Mononuclear cell (primary cell): ENCODE data around the gene RASSF8. TPM values are rescaled to one million over a fixed set of nuclear protein-coding genes. Genes with fewer than 3 reads are reported as not detected.

Source experiments
- H3K27me3 ChIP-seq: 2 replicates; pipeline ENCODE4 v1.6.0; 2011; ENCODE audit warnings: low read length, control low read depth; ENCODE audit not compliant: insufficient read depth
- H3K4me1 ChIP-seq: 2 replicates; pipeline ENCODE4 v1.5.1; 2011; ENCODE audit warnings: mild to moderate bottlenecking, low read length, control low read depth; ENCODE audit not compliant: insufficient read depth
- H3K4me3 ChIP-seq: 2 replicates; pipeline ENCODE4 v1.5.1; 2011; ENCODE audit warnings: mild to moderate bottlenecking, low read length, moderate library complexity
- H3K9me3 ChIP-seq: 2 replicates; pipeline ENCODE4 v1.5.1; 2011; ENCODE audit warnings: low read depth, mild to moderate bottlenecking, control low read depth, low read length
- total RNA-seq: library from RNA; depleted of rRNA; stranded (reverse); fragments of >200 nt; gene quantifications from one replicate; pipeline ENCODE4 v1.2.3, GENCODE V29; 2012

RASSF8 gene
- total RNA-seq, 1 donor, result 0.21 TPM

- no peaks in the 10 kb centered on the region for H3K9me3 ChIP-seq
- H3K4me1 ChIP-seq, result no peaks in the 10 kb centered on the region
- H3K4me3 ChIP-seq, result no peak overlapping the region
- no peaks in the 10 kb centered on the region for H3K27me3 ChIP-seq
Measured at GRCh38 chr12:25976289-25976688, 17.8 kb downstream of the RASSF8 start.

GRCh38 chr12:25977047-25977446, 18.6 kb downstream of the RASSF8 start:
- H3K4me3 ChIP-seq, result no peak overlapping the region
- H3K4me1 ChIP-seq, result no peaks in the 10 kb centered on the region
- no peaks in the 10 kb centered on the region for H3K27me3 ChIP-seq
- H3K9me3 ChIP-seq, result no peaks in the 10 kb centered on the region

GRCh38 chr12:25979059-25979458, 20.6 kb downstream of the RASSF8 start:
- no peaks in the 10 kb centered on the region for H3K27me3 ChIP-seq
- no peaks in the 10 kb centered on the region for H3K9me3 ChIP-seq
- H3K4me1 ChIP-seq, result no peaks in the 10 kb centered on the region
- no peak overlapping the region for H3K4me3 ChIP-seq

GRCh38 chr12:25979563-25979962, 21.1 kb downstream of the RASSF8 start:
- H3K27me3 ChIP-seq, result no peaks in the 10 kb centered on the region
- no peaks in the 10 kb centered on the region for H3K9me3 ChIP-seq
- no peak overlapping the region for H3K4me3 ChIP-seq
- H3K4me1 ChIP-seq, result no peaks in the 10 kb centered on the region

- no peaks in the 10 kb centered on the region for H3K9me3 ChIP-seq
- H3K4me1 ChIP-seq, result no peaks in the 10 kb centered on the region
- H3K4me3 ChIP-seq, result no peak overlapping the region
- H3K27me3 ChIP-seq, result no peaks in the 10 kb centered on the region
Measured at GRCh38 chr12:25980035-25980434, 21.6 kb downstream of the RASSF8 start.

- Histone ChIP-seq H3K4me3 (no peak overlapping the region), H3K4me1 (no peaks in the 10 kb centered on the region), H3K27me3 (no peaks in the 10 kb centered on the region), H3K9me3 (no peaks in the 10 kb centered on the region)
Measured at GRCh38 chr12:25981597-25981996, 23.1 kb downstream of the RASSF8 start.

GRCh38 chr12:25982416-25982815, 23.9 kb downstream of the RASSF8 start:
- Histone ChIP-seq H3K9me3 (no peaks in the 10 kb centered on the region), H3K27me3 (no peaks in the 10 kb centered on the region), H3K4me1 (no peaks in the 10 kb centered on the region), H3K4me3 (no peak overlapping the region)

GRCh38 chr12:25983625-25984024, 25.1 kb downstream of the RASSF8 start:
- Histone ChIP-seq H3K4me1 (no peaks in the 10 kb centered on the region), H3K9me3 (no peaks in the 10 kb centered on the region), H3K4me3 (no peak overlapping the region), H3K27me3 (no peaks in the 10 kb centered on the region)

- no peaks in the 10 kb centered on the region for H3K4me1 ChIP-seq
- no peaks in the 10 kb centered on the region for H3K27me3 ChIP-seq
- H3K4me3 ChIP-seq, result no peak overlapping the region
- H3K9me3 ChIP-seq, result no peaks in the 10 kb centered on the region
Measured at GRCh38 chr12:25984759-25985158, 26.3 kb downstream of the RASSF8 start.

- H3K4me3 ChIP-seq, result no peak overlapping the region
- H3K4me1 ChIP-seq, result no peaks in the 10 kb centered on the region
- no peaks in the 10 kb centered on the region for H3K27me3 ChIP-seq
- H3K9me3 ChIP-seq, result no peaks in the 10 kb centered on the region
Measured at GRCh38 chr12:25985316-25986175, 27.1 kb downstream of the RASSF8 start.

GRCh38 chr12:25986180-25986579, 27.7 kb downstream of the RASSF8 start:
- Histone ChIP-seq H3K4me3 (no peak overlapping the region), H3K4me1 (no peaks in the 10 kb centered on the region), H3K27me3 (no peaks in the 10 kb centered on the region), H3K9me3 (no peaks in the 10 kb centered on the region)

GRCh38 chr12:25988505-25988904, 30.0 kb downstream of the RASSF8 start:
- H3K9me3 ChIP-seq, result no peaks in the 10 kb centered on the region
- H3K4me3 ChIP-seq, result no peak overlapping the region
- no peaks in the 10 kb centered on the region for H3K4me1 ChIP-seq
- no peaks in the 10 kb centered on the region for H3K27me3 ChIP-seq

- Histone ChIP-seq H3K4me3 (no peak overlapping the region), H3K4me1 (no peaks in the 10 kb centered on the region), H3K9me3 (no peaks in the 10 kb centered on the region), H3K27me3 (no peaks in the 10 kb centered on the region)
Measured at GRCh38 chr12:25990495-25990894, 32.0 kb downstream of the RASSF8 start.

- H3K4me3 ChIP-seq, result no peak overlapping the region
- H3K4me1 ChIP-seq, result no peaks in the 10 kb centered on the region
- no peaks in the 10 kb centered on the region for H3K9me3 ChIP-seq
- no peaks in the 10 kb centered on the region for H3K27me3 ChIP-seq
Measured at GRCh38 chr12:25992026-25992782, 33.7 kb downstream of the RASSF8 start.

GRCh38 chr12:25993901-25994651, 35.6 kb downstream of the RASSF8 start:
- Histone ChIP-seq H3K4me1 (no peaks in the 10 kb centered on the region), H3K4me3 (no peak overlapping the region), H3K27me3 (no peaks in the 10 kb centered on the region), H3K9me3 (no peaks in the 10 kb centered on the region)
